Astrocyte (in vitro differentiated cells and primary cell): Measurements from ENCODE around the gene CXorf38.

ENCODE experiments used
- EZH2 ChIP-seq: IDR thresholded peaks from 2 replicates; pipeline ENCODE4 v1.6.1; 2012; ENCODE audit warnings: mild to moderate bottlenecking, low read length, inconsistent platforms; ENCODE audit not compliant: insufficient read depth
- TF ChIP-seq, protein P1 (sequence below): IDR thresholded peaks from 2 replicates; pipeline ENCODE4 v1.5.1; 2011; ENCODE audit warnings: low read depth, mild to moderate bottlenecking, inconsistent platforms, low read length, moderate library complexity; ENCODE audit not compliant: insufficient read depth

DNA sequence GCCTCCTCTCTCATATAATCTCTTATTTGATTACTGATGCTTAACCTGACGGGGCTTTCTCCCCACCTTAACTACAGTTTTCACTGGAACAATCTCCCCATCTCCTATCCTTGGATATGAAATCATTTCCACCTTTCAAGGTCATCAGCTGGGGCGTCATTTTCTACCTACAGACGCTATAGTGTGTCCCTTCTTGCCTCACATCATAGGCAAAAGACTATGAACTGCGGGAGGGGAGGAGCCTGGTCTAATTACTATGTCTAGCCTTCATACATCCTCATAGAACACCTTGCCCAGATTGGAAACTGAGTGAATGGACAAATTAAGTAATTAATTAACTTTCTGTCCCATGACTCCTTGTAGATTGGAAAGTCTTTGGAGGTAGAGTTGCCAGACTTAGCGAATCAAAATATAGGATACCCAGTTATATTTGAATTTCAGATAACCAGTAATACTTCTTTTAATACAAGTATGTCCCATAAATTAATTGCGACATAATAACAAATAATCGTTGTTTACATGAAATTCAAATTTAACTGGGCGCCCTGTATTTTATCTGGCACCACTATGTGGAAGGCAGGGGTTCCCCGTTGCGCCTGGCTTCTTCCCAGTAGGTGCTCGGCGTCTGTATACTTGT lies 67.3 kb downstream of the CXorf38 start:
- TF ChIP-seq, protein P1, sequence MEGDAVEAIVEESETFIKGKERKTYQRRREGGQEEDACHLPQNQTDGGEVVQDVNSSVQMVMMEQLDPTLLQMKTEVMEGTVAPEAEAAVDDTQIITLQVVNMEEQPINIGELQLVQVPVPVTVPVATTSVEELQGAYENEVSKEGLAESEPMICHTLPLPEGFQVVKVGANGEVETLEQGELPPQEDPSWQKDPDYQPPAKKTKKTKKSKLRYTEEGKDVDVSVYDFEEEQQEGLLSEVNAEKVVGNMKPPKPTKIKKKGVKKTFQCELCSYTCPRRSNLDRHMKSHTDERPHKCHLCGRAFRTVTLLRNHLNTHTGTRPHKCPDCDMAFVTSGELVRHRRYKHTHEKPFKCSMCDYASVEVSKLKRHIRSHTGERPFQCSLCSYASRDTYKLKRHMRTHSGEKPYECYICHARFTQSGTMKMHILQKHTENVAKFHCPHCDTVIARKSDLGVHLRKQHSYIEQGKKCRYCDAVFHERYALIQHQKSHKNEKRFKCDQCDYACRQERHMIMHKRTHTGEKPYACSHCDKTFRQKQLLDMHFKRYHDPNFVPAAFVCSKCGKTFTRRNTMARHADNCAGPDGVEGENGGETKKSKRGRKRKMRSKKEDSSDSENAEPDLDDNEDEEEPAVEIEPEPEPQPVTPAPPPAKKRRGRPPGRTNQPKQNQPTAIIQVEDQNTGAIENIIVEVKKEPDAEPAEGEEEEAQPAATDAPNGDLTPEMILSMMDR = no peak
- TF ChIP-seq EZH2 = no peak
